DOHH2 (cell line): ENCODE results near the gene PIM3.

Experiments used
- H3F3A ChIP-seq: fragments of 200-600 bp; sonication (generic), shearing (Covaris generic); 2 replicates; pipeline ENCODE4 v1.6.0; 2016; ENCODE audit warnings: antibody characterized with exemption, mild to moderate bottlenecking; ENCODE audit not compliant: control insufficient read depth, insufficient read depth
- H3K27ac ChIP-seq: fragments of 200-600 bp; sonication (generic); 2 replicates; pipeline ENCODE4 v1.5.1; 2014; ENCODE audit warnings: low read depth, mild to moderate bottlenecking, low read length, moderate library complexity
- H3K27me3 ChIP-seq: fragments of 200-600 bp; sonication (generic); 2 replicates; pipeline ENCODE4 v1.6.1; 2014; ENCODE audit warnings: mild to moderate bottlenecking, low read length, mixed read lengths; ENCODE audit not compliant: control insufficient read depth
- H3K36me3 ChIP-seq: fragments of 200-600 bp; sonication (generic); 2 replicates; pipeline ENCODE4 v1.6.1; 2014; ENCODE audit warnings: mild to moderate bottlenecking, low read length, moderate library complexity, mixed read lengths; ENCODE audit not compliant: control insufficient read depth
- H3K4me1 ChIP-seq: fragments of 200-600 bp; sonication (generic); 2 replicates; pipeline ENCODE4 v1.6.1; 2014; ENCODE audit warnings: mild to moderate bottlenecking, low read length, mixed read lengths; ENCODE audit not compliant: control insufficient read depth
- H3K4me2 ChIP-seq: fragments of 200-600 bp; sonication (generic); 2 replicates; pipeline ENCODE4 v1.6.0; 2014; ENCODE audit warnings: mild to moderate bottlenecking, low read length, moderate library complexity
- H3K4me3 ChIP-seq: fragments of 200-600 bp; sonication (generic); 2 replicates; pipeline ENCODE4 v1.5.1; 2014; ENCODE audit warnings: mild to moderate bottlenecking, low read length, mixed read lengths
- H3K79me2 ChIP-seq: fragments of 200-600 bp; sonication (generic); 2 replicates; pipeline ENCODE4 v1.6.1; 2014; ENCODE audit warnings: mild to moderate bottlenecking, low read length, mixed read lengths; ENCODE audit not compliant: control insufficient read depth
- H3K9me2 ChIP-seq: fragments of 200-600 bp; sonication (generic); replicated peaks from 2 replicates; pipeline ENCODE4 v1.6.1; 2014; ENCODE audit warnings: mild to moderate bottlenecking, low read length, mixed read lengths; ENCODE audit not compliant: control insufficient read depth
- H3K9me3 ChIP-seq: fragments of 200-600 bp; sonication (generic); 2 replicates; pipeline ENCODE4 v1.6.1; 2014; ENCODE audit warnings: antibody characterized with exemption, low read length, mixed read lengths; ENCODE audit not compliant: control insufficient read depth, insufficient read depth
- H4K20me1 ChIP-seq: fragments of 200-600 bp; sonication (generic); 2 replicates; pipeline ENCODE4 v1.6.0; 2014; ENCODE audit warnings: low read depth, mild to moderate bottlenecking, antibody characterized with exemption, low read length, moderate library complexity; ENCODE audit not compliant: control insufficient read depth, insufficient read depth
- EZH2phosphoT487 ChIP-seq: fragments of 200-600 bp; sonication (generic); IDR thresholded peaks from 2 replicates; pipeline ENCODE4 v1.6.1; 2017; ENCODE audit warnings: borderline replicate concordance, mild to moderate bottlenecking, antibody characterized with exemption, low read length, moderate library complexity, mixed read lengths
- TF ChIP-seq, protein P1 (sequence below): fragments of 200-600 bp; sonication (generic); IDR thresholded peaks from one replicate; pipeline ENCODE4 v1.5.1; 2014; ENCODE audit warnings: antibody characterized with exemption, mild to moderate bottlenecking, low read depth, low read length; ENCODE audit not compliant: poor library complexity, severe bottlenecking

Gene PIM3

GRCh38 chr22:49930596-49931412 is 29.8 kb upstream of the PIM3 start:
- H3K9me2 ChIP-seq: no peaks in the 10 kb centered on the region
- no peaks in the 10 kb centered on the region for H4K20me1 ChIP-seq
- peaks cover 34% of the 10 kb centered on the region for H3K36me3 ChIP-seq
- peaks cover 19% of the 10 kb centered on the region for H3K79me2 ChIP-seq
- peaks cover 40% of the 10 kb centered on the region for H3F3A ChIP-seq
- H3K4me3 ChIP-seq: peak overlapping the region; percentile 74
- peaks cover 75% of the 10 kb centered on the region for H3K4me1 ChIP-seq
- TF ChIP-seq, protein P1, sequence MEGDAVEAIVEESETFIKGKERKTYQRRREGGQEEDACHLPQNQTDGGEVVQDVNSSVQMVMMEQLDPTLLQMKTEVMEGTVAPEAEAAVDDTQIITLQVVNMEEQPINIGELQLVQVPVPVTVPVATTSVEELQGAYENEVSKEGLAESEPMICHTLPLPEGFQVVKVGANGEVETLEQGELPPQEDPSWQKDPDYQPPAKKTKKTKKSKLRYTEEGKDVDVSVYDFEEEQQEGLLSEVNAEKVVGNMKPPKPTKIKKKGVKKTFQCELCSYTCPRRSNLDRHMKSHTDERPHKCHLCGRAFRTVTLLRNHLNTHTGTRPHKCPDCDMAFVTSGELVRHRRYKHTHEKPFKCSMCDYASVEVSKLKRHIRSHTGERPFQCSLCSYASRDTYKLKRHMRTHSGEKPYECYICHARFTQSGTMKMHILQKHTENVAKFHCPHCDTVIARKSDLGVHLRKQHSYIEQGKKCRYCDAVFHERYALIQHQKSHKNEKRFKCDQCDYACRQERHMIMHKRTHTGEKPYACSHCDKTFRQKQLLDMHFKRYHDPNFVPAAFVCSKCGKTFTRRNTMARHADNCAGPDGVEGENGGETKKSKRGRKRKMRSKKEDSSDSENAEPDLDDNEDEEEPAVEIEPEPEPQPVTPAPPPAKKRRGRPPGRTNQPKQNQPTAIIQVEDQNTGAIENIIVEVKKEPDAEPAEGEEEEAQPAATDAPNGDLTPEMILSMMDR: peak; percentile 87
- TF ChIP-seq EZH2phosphoT487: no peak
- peak overlapping the region; percentile 91 for H3K27ac ChIP-seq
- no peaks in the 10 kb centered on the region for H3K9me3 ChIP-seq
- peak overlapping the region; percentile 97 for H3K4me2 ChIP-seq
- H3K27me3 ChIP-seq: no peaks in the 10 kb centered on the region

- Histone ChIP-seq H3K36me3 (peaks cover 15% of the 10 kb centered on the region), H3K79me2 (peaks cover 19% of the 10 kb centered on the region), H3K9me3 (no peaks in the 10 kb centered on the region), H3K4me3 (peak overlapping the region; percentile 90), H3K4me2 (peak overlapping the region; percentile 89), H3K9me2 (no peaks in the 10 kb centered on the region), H3K27me3 (no peaks in the 10 kb centered on the region), H3K4me1 (peaks cover 82% of the 10 kb centered on the region), H3F3A (peaks cover 34% of the 10 kb centered on the region), H4K20me1 (no peaks in the 10 kb centered on the region), H3K27ac (peak overlapping the region; percentile 91)
- TF ChIP-seq EZH2phosphoT487: no peak
- TF ChIP-seq, protein P1: no peak
These were observed 27.1 kb upstream of the PIM3 start for GRCh38 chr22:49933236-49934159.

GRCh38 chr22:49934160-49934890 is 26.2 kb upstream of the PIM3 start:
- Histone ChIP-seq H3K79me2 (peaks cover 19% of the 10 kb centered on the region), H3K4me3 (peak overlapping the region; percentile 90), H3K27me3 (no peaks in the 10 kb centered on the region), H4K20me1 (no peaks in the 10 kb centered on the region), H3K9me2 (no peaks in the 10 kb centered on the region), H3K36me3 (peaks cover 15% of the 10 kb centered on the region), H3K4me2 (peak overlapping the region; percentile 89), H3F3A (peaks cover 34% of the 10 kb centered on the region), H3K9me3 (no peaks in the 10 kb centered on the region), H3K4me1 (peaks cover 74% of the 10 kb centered on the region), H3K27ac (peak overlapping the region; percentile 91)
- TF ChIP-seq, protein P1: no peak
- TF ChIP-seq EZH2phosphoT487: no peak
